GM19328 (cell line): ENCODE results near the gene ANKRD17.
"Not testable (repeated sequence)": the region's sequence is repeated elsewhere in the genome, so short reads cannot be mapped to it uniquely, and the experiment has no call there.

Source experiments
- ATAC-seq: cut with Tn5 transposase; IDR thresholded peaks from one replicate; pipeline ENCODE4 v1.9.1; 2021; ENCODE audit warnings: mild to moderate bottlenecking, moderate library complexity; ENCODE audit not compliant: unreplicated experiment

Gene ANKRD17, protein sequence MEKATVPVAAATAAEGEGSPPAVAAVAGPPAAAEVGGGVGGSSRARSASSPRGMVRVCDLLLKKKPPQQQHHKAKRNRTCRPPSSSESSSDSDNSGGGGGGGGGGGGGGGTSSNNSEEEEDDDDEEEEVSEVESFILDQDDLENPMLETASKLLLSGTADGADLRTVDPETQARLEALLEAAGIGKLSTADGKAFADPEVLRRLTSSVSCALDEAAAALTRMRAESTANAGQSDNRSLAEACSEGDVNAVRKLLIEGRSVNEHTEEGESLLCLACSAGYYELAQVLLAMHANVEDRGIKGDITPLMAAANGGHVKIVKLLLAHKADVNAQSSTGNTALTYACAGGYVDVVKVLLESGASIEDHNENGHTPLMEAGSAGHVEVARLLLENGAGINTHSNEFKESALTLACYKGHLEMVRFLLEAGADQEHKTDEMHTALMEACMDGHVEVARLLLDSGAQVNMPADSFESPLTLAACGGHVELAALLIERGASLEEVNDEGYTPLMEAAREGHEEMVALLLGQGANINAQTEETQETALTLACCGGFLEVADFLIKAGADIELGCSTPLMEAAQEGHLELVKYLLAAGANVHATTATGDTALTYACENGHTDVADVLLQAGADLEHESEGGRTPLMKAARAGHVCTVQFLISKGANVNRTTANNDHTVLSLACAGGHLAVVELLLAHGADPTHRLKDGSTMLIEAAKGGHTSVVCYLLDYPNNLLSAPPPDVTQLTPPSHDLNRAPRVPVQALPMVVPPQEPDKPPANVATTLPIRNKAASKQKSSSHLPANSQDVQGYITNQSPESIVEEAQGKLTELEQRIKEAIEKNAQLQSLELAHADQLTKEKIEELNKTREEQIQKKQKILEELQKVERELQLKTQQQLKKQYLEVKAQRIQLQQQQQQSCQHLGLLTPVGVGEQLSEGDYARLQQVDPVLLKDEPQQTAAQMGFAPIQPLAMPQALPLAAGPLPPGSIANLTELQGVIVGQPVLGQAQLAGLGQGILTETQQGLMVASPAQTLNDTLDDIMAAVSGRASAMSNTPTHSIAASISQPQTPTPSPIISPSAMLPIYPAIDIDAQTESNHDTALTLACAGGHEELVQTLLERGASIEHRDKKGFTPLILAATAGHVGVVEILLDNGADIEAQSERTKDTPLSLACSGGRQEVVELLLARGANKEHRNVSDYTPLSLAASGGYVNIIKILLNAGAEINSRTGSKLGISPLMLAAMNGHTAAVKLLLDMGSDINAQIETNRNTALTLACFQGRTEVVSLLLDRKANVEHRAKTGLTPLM (N-terminal part only)

DNA sequence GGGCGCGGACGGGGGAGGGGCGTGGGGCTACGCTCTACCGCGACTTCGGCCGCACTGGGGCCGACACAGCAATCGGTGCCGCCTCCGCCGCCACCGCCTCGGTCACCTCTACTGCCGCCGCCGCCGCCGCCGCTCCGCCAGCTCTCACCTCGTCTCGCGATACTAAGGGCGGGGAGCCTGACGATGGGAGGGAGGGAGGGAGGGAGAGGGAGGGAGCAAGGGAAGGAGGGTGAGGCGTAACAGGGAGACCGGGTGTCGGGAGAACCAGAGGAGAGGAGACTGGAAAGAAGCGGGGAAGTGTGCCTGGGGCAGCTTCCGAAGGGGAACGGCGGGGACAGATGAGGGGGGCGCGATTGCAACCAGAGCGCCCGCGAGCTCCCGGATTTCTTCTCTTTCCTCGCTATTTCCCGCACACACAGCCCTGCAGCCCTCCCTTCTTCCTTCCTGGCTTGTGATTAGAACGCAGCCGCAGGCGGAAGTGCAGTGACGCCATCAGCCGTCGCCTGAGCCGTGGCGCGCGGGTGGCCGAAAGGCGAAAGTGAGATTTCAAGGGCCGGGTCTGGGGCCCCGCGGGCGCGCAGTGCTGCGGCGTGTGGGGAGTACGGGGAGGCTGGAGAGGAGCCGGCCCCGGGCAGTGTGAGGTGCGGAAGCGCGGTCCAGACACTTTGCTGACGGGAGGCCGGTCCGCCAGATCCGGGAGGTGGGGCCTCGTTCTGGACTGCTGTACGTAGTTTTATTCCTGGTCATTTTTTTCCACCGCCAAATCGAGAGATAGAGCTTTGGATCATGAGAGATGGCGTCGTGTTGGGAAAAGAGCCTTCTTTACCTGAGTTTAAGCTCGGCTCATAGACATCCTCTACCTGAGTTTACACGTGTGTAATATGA, at the start of gene ANKRD17:
Gene ANKRD17 (minus strand): TSS at position 113 of the 885 bp plus-strand sequence. CDS start 130 bp downstream, outside the sequence.
- ATAC-seq = peak; percentile 70

DNA sequence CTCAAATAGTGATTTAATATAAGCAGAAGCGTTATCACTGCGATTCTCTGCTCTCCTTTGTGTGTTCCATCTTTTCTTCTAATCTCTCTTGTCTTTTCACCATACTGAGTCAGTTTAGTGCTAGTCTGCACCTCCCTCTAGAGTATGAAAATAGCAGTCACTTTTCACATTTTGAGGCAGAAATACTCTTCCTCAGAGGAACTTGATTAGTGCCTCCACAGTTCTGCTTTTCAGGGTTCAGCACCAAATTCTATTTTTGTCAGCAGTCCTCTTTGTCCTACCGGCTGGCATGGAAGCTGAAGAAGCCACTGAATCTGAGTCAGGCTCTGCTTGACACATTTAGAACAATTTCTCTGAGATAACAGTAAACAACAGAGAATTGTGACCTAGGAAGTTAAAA, 49.7 kb upstream of the ANKRD17 start:
- ATAC-seq = no peak

- ATAC-seq = no peak
These were observed 45.1 kb upstream of the ANKRD17 start for GRCh38 chr4:73303711-73304110.

DNA sequence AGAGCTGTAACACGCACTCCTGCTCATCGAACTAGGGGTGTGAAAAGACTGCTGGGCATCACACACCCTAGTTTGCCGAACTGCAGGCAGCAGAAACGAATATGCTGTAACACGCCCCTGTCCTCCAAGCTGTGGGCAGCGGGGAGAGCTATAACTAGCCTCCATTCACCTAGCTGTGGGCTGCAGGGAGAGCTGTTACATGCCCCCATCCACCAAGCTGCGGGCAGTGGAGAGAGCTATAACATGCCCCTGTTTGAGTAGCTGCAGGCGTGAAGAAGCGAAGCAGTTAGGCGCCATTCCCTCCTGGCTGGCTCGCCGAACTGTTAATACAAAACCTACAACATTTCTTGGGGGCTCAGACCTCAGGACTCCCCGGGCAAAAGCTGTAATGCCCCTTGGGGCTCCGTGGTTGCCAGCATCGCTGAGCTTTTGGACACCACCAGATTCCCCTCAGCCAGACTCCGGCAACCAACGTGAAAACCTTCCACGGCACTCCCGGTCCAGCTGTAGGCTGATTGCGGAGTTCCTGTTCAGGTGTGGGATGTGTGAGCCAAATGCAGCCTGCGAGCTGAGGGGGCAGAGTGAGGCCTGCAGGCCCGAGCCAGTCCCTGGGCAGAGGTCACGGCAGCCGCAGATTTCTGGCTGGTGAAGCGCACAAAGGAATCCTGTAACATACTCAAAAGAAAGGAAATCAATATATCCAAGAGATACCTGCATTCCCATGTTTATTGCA, 41.1 kb upstream of the ANKRD17 start:
- no peak for ATAC-seq

GRCh38 chr4:73292661-73293060, 34.1 kb upstream of the ANKRD17 start:
- ATAC-seq = not testable (repeated sequence)

- ATAC-seq = no peak
These were observed 23.4 kb upstream of the ANKRD17 start for GRCh38 chr4:73281982-73282381.

- no peak for ATAC-seq
These were observed 22.8 kb upstream of the ANKRD17 start for GRCh38 chr4:73281396-73281795.

DNA sequence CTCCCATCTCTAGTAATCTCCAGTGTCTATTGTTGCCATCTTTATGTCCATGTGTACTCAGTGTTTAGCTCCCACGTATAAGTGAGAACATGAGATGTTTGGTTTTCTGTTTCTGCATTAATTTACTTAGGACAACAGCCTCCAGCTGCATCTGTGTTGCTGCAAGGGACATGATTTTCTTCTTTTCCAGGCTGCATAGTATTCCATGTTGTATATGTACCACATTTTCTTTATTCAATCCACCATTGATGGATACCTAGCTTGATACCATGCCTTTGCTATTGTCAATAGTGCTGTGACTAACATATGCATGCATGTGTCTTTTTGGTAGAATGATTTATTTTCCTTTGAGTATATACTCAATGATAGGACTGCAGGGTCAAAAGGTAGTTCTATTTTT, 18.6 kb upstream of the ANKRD17 start:
- no peak for ATAC-seq

- ATAC-seq = no peak
These were observed 16.7 kb upstream of the ANKRD17 start for GRCh38 chr4:73275318-73275654.

GRCh38 chr4:73272816-73273215, 14.2 kb upstream of the ANKRD17 start:
- no peak for ATAC-seq

- ATAC-seq = no peak
These were observed 8.5 kb upstream of the ANKRD17 start for GRCh38 chr4:73267050-73267449.

DNA sequence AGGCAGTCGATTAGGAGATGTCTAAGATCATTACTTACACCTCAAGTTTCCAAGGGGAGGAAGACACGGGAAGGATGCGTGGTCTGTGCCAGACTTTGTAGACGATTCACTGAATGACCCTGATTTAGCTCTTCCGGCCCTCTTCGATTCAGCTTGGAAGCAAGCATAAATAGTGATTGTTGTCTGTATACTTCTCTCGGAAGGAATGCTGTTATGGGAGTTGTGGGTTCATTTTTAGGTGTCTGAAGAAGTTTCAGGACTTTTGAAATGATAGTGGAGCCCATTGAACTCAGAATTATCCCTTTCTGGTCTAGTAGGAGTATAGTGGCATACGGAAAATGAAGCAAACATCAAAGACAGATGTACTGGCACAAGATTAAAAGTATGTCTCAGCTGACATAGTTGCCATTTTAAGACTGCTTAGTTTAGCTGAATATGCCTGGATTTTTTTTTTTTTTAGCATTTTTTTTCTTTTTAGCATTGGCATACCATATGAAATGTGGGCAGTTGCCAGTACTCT, 1.0 kb upstream of the ANKRD17 start:
- peak; percentile 3 for ATAC-seq

- ATAC-seq = peak; percentile 28
These were observed 237 bp downstream of the ANKRD17 start for GRCh38 chr4:73258436-73258685.

GRCh38 chr4:73257651-73258435, 755 bp downstream of the ANKRD17 start:
- ATAC-seq = peak; percentile 11

DNA sequence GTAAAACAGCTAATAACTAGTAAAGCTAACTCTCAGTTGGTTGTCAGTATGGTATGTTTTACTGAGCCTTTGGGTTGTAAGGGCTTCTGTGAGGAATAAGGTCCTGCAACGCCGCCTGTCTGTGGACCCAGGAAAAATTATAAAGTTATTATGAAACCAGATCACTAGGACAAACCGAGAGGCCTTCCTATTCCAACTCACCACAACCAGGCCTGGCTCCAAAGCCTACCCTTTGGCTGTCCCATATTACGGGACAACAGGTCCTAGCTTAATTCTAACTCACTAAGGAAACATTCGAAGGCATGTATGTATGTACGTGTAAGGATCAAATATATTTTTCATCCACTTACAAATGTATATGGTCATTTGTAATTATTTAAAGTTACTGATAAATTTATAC, 1.4 kb downstream of the ANKRD17 start:
- ATAC-seq = no peak

DNA sequence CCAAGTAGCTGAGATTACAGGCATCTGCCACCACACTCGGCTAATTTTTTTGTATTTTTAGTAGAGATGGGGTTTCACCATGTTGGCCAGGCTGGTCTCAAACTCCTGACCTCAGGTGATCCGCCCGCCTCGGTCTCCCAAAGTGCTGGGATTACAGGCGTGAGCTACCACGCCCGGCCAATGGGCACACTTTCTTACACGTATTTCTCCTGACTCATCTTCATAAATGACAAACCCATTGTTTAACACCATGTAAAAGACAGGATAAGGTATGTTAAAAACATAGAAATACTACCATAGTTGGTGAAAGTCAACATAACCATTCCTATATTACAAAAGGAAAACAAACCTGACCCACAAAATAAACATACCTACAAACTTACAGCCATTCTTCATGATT, 2.8 kb downstream of the ANKRD17 start:
- ATAC-seq = not testable (repeated sequence)

DNA sequence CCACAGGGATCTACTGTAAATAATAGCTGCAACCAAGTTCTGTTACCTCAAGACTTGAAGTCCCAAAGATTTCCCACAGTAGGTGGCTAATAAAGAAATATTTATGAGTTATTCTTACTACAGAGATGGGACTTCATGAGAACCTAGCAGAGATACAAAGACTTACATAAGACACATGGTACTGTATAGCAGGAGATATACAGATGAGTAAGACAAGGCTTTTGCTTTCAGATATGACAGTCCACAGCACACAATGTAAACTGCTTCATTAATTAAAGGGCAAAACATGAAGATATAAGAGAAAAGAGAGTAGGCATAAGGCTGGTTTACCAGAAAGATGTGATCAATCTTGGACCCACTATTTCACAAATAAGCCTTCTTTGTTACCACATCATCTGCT, 6.6 kb downstream of the ANKRD17 start:
- no peak for ATAC-seq

DNA sequence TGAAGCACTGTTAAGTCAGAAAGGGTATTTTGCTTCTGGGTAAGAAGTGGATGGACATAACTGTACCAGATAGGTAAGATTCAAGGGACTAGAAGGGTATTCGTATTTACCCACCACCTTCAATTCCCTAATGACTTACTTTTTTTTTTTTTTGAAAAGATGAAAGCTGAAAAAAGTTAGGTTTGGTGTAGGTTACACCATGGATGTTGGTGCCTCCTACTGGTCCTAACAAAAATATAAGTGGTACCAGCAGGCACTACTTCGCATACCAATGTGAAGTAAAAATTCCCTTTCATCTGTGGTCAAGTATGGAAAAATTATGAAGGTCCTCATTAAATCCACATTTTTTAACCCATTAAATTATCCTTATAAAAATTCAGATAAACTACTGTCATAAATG, 7.2 kb downstream of the ANKRD17 start:
- ATAC-seq = no peak

DNA sequence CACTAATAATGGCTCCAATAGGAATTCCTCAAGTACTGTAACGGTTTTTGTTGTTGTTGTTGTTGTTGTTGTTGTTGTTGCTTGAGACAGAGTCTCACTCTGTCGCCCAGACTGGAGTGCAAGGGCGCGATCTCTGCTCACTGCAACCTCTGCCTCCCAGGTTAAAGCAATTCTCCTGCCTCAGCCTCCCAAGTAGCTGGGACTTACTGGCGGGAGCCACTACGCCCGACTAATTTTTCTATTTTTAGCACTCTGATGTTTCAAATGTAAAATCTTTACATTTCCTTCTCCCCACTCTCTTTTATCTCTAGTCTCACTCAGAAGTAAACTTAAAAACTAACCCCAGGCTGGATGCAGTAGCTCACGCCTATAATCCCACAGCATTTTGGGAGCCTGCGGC, 8.0 kb downstream of the ANKRD17 start:
- ATAC-seq = no peak
